K562 (cell line): ENCODE measurements around the gene DCHS2. TPM values are rescaled to one million over a fixed set of nuclear protein-coding genes. Genes with fewer than 3 reads are reported as not detected.

Source experiments
- ATAC-seq: fragments of 200-7000 bp; cut with Tn5 transposase; 3 replicates; pipeline ENCODE4 v1.9.1; 2020; ENCODE audit warnings: moderate library complexity
- BruUV-seq: library from RNA; stranded (reverse); fragments of 400-500 nt; replicated peaks from 2 replicates; lab custom pipeline; 2021; lab: Mats Ljungman, UMichigan
- CTCF ChIA-PET: fragments of 300-600 bp; formaldehyde crosslinking; extraction: SDS; loops from one replicate; lab custom pipeline; 2021; ENCODE audit warnings: low intra/inter-chr PET ratio; lab: Yijun Ruan, JAX
- POLR2A ChIA-PET: fragments of 300-600, 350-650 bp; sonication (Branson Sonifier 250); formaldehyde crosslinking; extraction: SDS; loops from one replicate; lab custom pipeline; 2021; ENCODE audit warnings: antibody characterized with exemption, inconsistent platforms; lab: Yijun Ruan, JAX
- DNase-seq, 4 experiments: peaks; one replicate each; pipeline versions ENCODE4 v3.0.0 to v3.0.0-alpha.2; 2011 to 2018; ENCODE audit warnings: low spot score in 3 of 4, mixed read lengths in 3 of 4; ENCODE audit errors: extremely low read depth in 1 of 4
- FAIRE-seq: peaks from 2 replicates; lab custom pipeline; 2011; peaks lifted over from hg19 to GRCh38; lab: Jason Lieb, UNC
- H2AFZ ChIP-seq: 2 replicates; pipeline ENCODE4 v1.6.0; 2011; ENCODE audit warnings: low read depth, low read length, control low read depth, inconsistent platforms
- H3K27ac ChIP-seq: fragments of 200-600 bp; 3 replicates; pipeline ENCODE4 v1.8.0; 2011; ENCODE audit warnings: low read depth, mild to moderate bottlenecking, control low read depth, inconsistent platforms, low read length, moderate library complexity, mixed read lengths; ENCODE audit errors: extremely low read depth
- H3K27me3 ChIP-seq, 2 experiments: fragments of 300-600 bp in 1 of 2; 2 replicates in 1 of 2; 3 replicates in 1 of 2; pipeline versions ENCODE4 v1.6.0 to v1.8.0; 2011; ENCODE audit warnings: inconsistent platforms in 2 of 2, low read length in 2 of 2, mild to moderate bottlenecking in 1 of 2, mixed read lengths in 1 of 2, moderate library complexity in 1 of 2; ENCODE audit not compliant: control insufficient read depth in 2 of 2, insufficient read depth in 2 of 2
- H3K36me3 ChIP-seq: fragments of 300-600 bp; 3 replicates; pipeline ENCODE4 v1.8.0; 2011; ENCODE audit warnings: mild to moderate bottlenecking, low read length, inconsistent platforms; ENCODE audit not compliant: control insufficient read depth, insufficient read depth
- H3K4me1 ChIP-seq, 2 experiments: fragments of 200-600 bp in 1 of 2; replicated peaks in 1 of 2; 2 replicates in 1 of 2; 3 replicates in 1 of 2; pipeline versions ENCODE4 v1.5.1 to v1.8.0; 2011; ENCODE audit warnings: inconsistent platforms in 2 of 2, low read length in 2 of 2, mild to moderate bottlenecking in 1 of 2, mixed read lengths in 1 of 2, moderate library complexity in 1 of 2; ENCODE audit not compliant: control insufficient read depth in 2 of 2, insufficient read depth in 2 of 2
- H3K4me2 ChIP-seq: 2 replicates; pipeline ENCODE4 v1.6.1; 2011; ENCODE audit warnings: low read length, control low read depth, inconsistent platforms, mixed read lengths; ENCODE audit not compliant: insufficient read depth
- H3K4me3 ChIP-seq: fragments of 200-600 bp; sonication (generic), shearing (Covaris generic); 2 replicates; pipeline ENCODE4 v1.5.1; 2016; ENCODE audit warnings: control low read depth, inconsistent platforms
- H3K79me2 ChIP-seq: fragments of 200-600 bp; 3 replicates; pipeline ENCODE4 v1.8.0; 2011; ENCODE audit warnings: low read length, inconsistent platforms; ENCODE audit not compliant: control insufficient read depth, insufficient read depth
- H3K9ac ChIP-seq, 2 experiments: 2 replicates each; pipeline versions ENCODE4 v1.6.0 to v1.6.1; 2011; ENCODE audit warnings: low read depth in 2 of 2, low read length in 2 of 2, control low read depth in 1 of 2, inconsistent platforms in 1 of 2, mild to moderate bottlenecking in 1 of 2, mixed read lengths in 1 of 2; ENCODE audit not compliant: insufficient read depth in 1 of 2
- H3K9me1 ChIP-seq: one replicate; pipeline ENCODE4 v1.6.0; 2011; ENCODE audit warnings: inconsistent platforms, mild to moderate bottlenecking, low read length, moderate library complexity; ENCODE audit not compliant: control insufficient read depth, insufficient read depth
- H3K9me3 ChIP-seq: replicated peaks from 2 replicates; pipeline ENCODE4 v1.5.1; 2011; ENCODE audit warnings: low read depth, low read length, inconsistent platforms; ENCODE audit not compliant: control insufficient read depth, insufficient read depth
- H4K20me1 ChIP-seq: replicated peaks from 2 replicates; pipeline ENCODE4 v1.6.1; 2011; ENCODE audit warnings: low read length, inconsistent platforms, mixed read lengths; ENCODE audit not compliant: control insufficient read depth, insufficient read depth
- CBFB ChIP-seq: sonication (generic); formaldehyde crosslinking; IDR thresholded peaks from 2 replicates; pipeline ENCODE4 v1.4.0; 2020; ENCODE audit warnings: mild to moderate bottlenecking, missing genetic modification reagents
- CBX3 ChIP-seq, 2 experiments: IDR thresholded peaks; 1 replicate in 1 of 2; 2 replicates in 1 of 2; pipeline ENCODE4 v1.6.1; 2012; ENCODE audit warnings: inconsistent platforms in 2 of 2, low read length in 2 of 2, borderline replicate concordance in 1 of 2, control low read depth in 1 of 2
- CEBPB ChIP-seq: fragments of 450-650 bp; IDR thresholded peaks from 2 replicates; pipeline ENCODE4 v1.6.1; 2016; ENCODE audit warnings: missing genetic modification characterization, missing compliant biosample characterization
- CHD1 ChIP-seq: fragments of 200-600 bp; sonication (generic); IDR thresholded peaks from one replicate; pipeline ENCODE4 v1.6.1; 2012; ENCODE audit warnings: mild to moderate bottlenecking, moderate library complexity, low read length, inconsistent platforms
- GTF2F1 ChIP-seq: IDR thresholded peaks from 2 replicates; pipeline ENCODE4 v1.6.1; 2011; ENCODE audit warnings: low read depth, low read length, improper control_type of control experiment
- KDM1A ChIP-seq, 2 experiments: fragments of 450-650 bp; IDR thresholded peaks; 2 replicates each; pipeline ENCODE4 v1.6.1; 2016; ENCODE audit warnings: mild to moderate bottlenecking in 2 of 2
- MED1 ChIP-seq: sonication (generic); formaldehyde crosslinking; IDR thresholded peaks from 2 replicates; pipeline ENCODE4 v1.8.1; 2023; ENCODE audit warnings: missing genetic modification reagents, borderline replicate concordance
- RFX1 ChIP-seq: fragments of 450-650 bp; IDR thresholded peaks from 2 replicates; pipeline ENCODE4 v1.6.1; 2016; ENCODE audit warnings: mild to moderate bottlenecking, moderate library complexity
- ZFX ChIP-seq: sonication (generic); formaldehyde crosslinking; IDR thresholded peaks from 2 replicates; pipeline ENCODE4 v1.8.0; 2022; ENCODE audit warnings: mild to moderate bottlenecking, missing genetic modification reagents, moderate library complexity
- ZMIZ1 ChIP-seq, 2 experiments: fragments of 150-350 bp in 1 of 2; IDR thresholded peaks; 2 replicates each; pipeline ENCODE4 v1.6.1; 2012 to 2016; ENCODE audit warnings: low read depth in 2 of 2, low read length in 2 of 2, mild to moderate bottlenecking in 1 of 2, moderate library complexity in 1 of 2
- ZNF274 ChIP-seq: IDR thresholded peaks from 2 replicates; pipeline ENCODE4 v1.6.1; 2011; ENCODE audit warnings: low read depth, mild to moderate bottlenecking, low read length, moderate library complexity, borderline replicate concordance
- ZNF311 ChIP-seq: fragments of 250-450 bp; sonication (Bioruptor Pico); IDR thresholded peaks from 2 replicates; pipeline ENCODE4 v1.4.0; 2020; ENCODE audit warnings: mild to moderate bottlenecking, moderate library complexity
- ZNF830 ChIP-seq: fragments of 250-450 bp; sonication (Bioruptor Pico); IDR thresholded peaks from 2 replicates; pipeline ENCODE4 v1.5.0; 2021; ENCODE audit warnings: mild to moderate bottlenecking
- WGBS: fragments of 100-300 bp; shearing (Covaris generic); methylation state at CpG from one replicate; pipeline ENCODE4 v1.1.6; 2016; ENCODE audit warnings: low coverage, mixed read lengths; ENCODE audit not compliant: insufficient coverage; ENCODE audit errors: missing lambda C conversion rate; 5-methylcytosine and 5-hydroxymethylcytosine counted together
- in situ Hi-C: fragments of 300-500 bp; cut with MboI; formaldehyde crosslinking; loops from 4 replicates; pipeline ENCODE4 v1.15.0; 2018; ENCODE audit warnings: inconsistent platforms, mixed read lengths
- intact Hi-C: fragments of 100-400 bp; cut with micrococcal nuclease; formaldehyde crosslinking; loops from 2 replicates; pipeline ENCODE4 v1.14.2; 2022
- polyA plus RNA-seq, 8 experiments: library from polyadenylated mRNA; depleted of rRNA in 4 of 8; stranded (reverse) in 5 of 8; unstranded in 3 of 8; fragments of >200 nt; fragmentation: Nextera tagmentation in 2 of 8; fragmentation: Illumina TruSeq in 1 of 8; extraction: Ambion mirVana in 2 of 8; extraction: Trizol in 1 of 8; gene quantifications; 2 replicates each; pipeline versions ENCODE4 v1.2.1 to v1.2.3, GENCODE V29; 2011 to 2014; ENCODE audit warnings: inconsistent platforms in 1 of 8, missing spikeins in 1 of 8
- total RNA-seq, 7 experiments: library from RNA; depleted of rRNA in 6 of 7; stranded (reverse); fragments of >200 nt in 6 of 7; fragmentation: Illumina TruSeq in 2 of 7; extraction: Trizol in 2 of 7; gene quantifications; 2 replicates each; pipeline versions ENCODE4 v1.2.1 to v1.2.3, GENCODE V29; 2011 to 2021; ENCODE audit warnings: low replicate concordance in 1 of 7
- TF ChIP-seq, protein P1 (sequence below): IDR thresholded peaks from 2 replicates; pipeline ENCODE4 v1.6.1; 2014; ENCODE audit warnings: antibody characterized with exemption

The DCHS2 gene
- total and polyA plus RNA-seq, 9 of the 15 experiments (the other 6 are each of a cell fraction or from before 2014, with no cell fraction given): 0.49 to 7.1 (median 5.3) TPM

GRCh38 chr4:154230091-154230490, 261.5 kb downstream of the DCHS2 start:
- H3K79me2 ChIP-seq: no peaks in the 10 kb centered on the region
- 5% methylated on average over 2 of the region's 2 CpGs for WGBS

GRCh38 chr4:154222875-154223274, 268.7 kb downstream of the DCHS2 start:
- no peaks in the 10 kb centered on the region for H3K27me3 ChIP-seq
- no peaks in the 10 kb centered on the region for H3K9me1 ChIP-seq
- no peak overlapping the region for H2AFZ ChIP-seq
- H3K4me1 ChIP-seq: no peaks in the 10 kb centered on the region
- no peaks in the 10 kb centered on the region for H3K79me2 ChIP-seq
- no peak overlapping the region for H3K4me3 ChIP-seq
- H3K4me2 ChIP-seq: no peak overlapping the region
- in situ Hi-C loops: no loop called here
- H3K9ac ChIP-seq: no peak overlapping the region
- intact Hi-C loops: no loop called here
- H4K20me1 ChIP-seq: no peaks in the 10 kb centered on the region
- H3K27ac ChIP-seq: no peak overlapping the region
- ChIA-PET POLR2A (no interaction called here), CTCF (no interaction called here)
- no peaks in the 10 kb centered on the region for H3K36me3 ChIP-seq
- DNase-seq (no peak), FAIRE-seq (no peak), ATAC-seq (no peak)
- BruUV-seq: no TSS peak
- H3K9me3 ChIP-seq: no peaks in the 10 kb centered on the region
- TF ChIP-seq CBX3 (IDR thresholded peaks at IDR 0.05; ENCODE audit: borderline replicate concordance in 1 of 2, low read length in 2 of 2): no peak
- TF ChIP-seq RFX1: no peak
- no peak for TF ChIP-seq ZMIZ1 (IDR thresholded peaks at IDR 0.05; ENCODE audit: low read depth in 2 of 2, low read length in 2 of 2)
- TF ChIP-seq GTF2F1: no peak
- TF ChIP-seq CBFB (CRISPR knock-in tag): no peak

More at GRCh38 chr4:154230091-154230490, 261.5 kb downstream of the DCHS2 start:
- no peaks in the 10 kb centered on the region for H3K4me1 ChIP-seq
- DNase-seq (no peak), FAIRE-seq (no peak), ATAC-seq (no peak)
- H3K9me1 ChIP-seq: no peaks in the 10 kb centered on the region
- no peak overlapping the region for H3K9ac ChIP-seq
- H4K20me1 ChIP-seq: no peaks in the 10 kb centered on the region
- no peak overlapping the region for H3K4me2 ChIP-seq
- TF ChIP-seq CEBPB (tag): no peak
- TF ChIP-seq, protein P1, sequence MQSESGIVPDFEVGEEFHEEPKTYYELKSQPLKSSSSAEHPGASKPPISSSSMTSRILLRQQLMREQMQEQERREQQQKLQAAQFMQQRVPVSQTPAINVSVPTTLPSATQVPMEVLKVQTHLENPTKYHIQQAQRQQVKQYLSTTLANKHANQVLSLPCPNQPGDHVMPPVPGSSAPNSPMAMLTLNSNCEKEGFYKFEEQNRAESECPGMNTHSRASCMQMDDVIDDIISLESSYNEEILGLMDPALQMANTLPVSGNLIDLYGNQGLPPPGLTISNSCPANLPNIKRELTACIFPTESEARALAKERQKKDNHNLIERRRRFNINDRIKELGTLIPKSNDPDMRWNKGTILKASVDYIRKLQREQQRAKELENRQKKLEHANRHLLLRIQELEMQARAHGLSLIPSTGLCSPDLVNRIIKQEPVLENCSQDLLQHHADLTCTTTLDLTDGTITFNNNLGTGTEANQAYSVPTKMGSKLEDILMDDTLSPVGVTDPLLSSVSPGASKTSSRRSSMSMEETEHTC: no peak
- no peak for TF ChIP-seq ZNF311
- TF ChIP-seq CHD1: no peak
- TF ChIP-seq KDM1A (IDR thresholded peaks at IDR 0.05): no peak
- no peak for TF ChIP-seq MED1 (CRISPR knock-in tag)
- no peak for TF ChIP-seq ZFX (CRISPR knock-in tag)
- no peak for TF ChIP-seq ZNF830 (CRISPR knock-in tag)
- TF ChIP-seq ZNF274: no peak
- no peak overlapping the region for H3K27ac ChIP-seq
- no peaks in the 10 kb centered on the region for H3K9me3 ChIP-seq
- H3K27me3 ChIP-seq: no peaks in the 10 kb centered on the region
- in situ Hi-C loops: no loop called here
- H3K4me3 ChIP-seq: no peak overlapping the region
- intact Hi-C loops: no loop called here
- ChIA-PET POLR2A (no interaction called here), CTCF (no interaction called here)
- no peak overlapping the region for H2AFZ ChIP-seq
- H3K36me3 ChIP-seq: no peaks in the 10 kb centered on the region
- BruUV-seq: no TSS peak
